RWPE1 (cell line): ENCODE data around the gene OR7G1.

ENCODE experiments used
- CTCF ChIA-PET: fragments of 350-600 bp; sonication (Branson Sonifier 250); formaldehyde crosslinking; extraction: SDS; loops from one replicate; lab custom pipeline; 2021; lab: Yijun Ruan, JAX
- POLR2A ChIA-PET: fragments of 400-600 bp; formaldehyde crosslinking; extraction: SDS; loops from one replicate; lab custom pipeline; 2020; ENCODE audit warnings: antibody characterized with exemption; ENCODE audit not compliant: low non-redundant PET; lab: Yijun Ruan, JAX
- DNase-seq: peaks from one replicate; pipeline ENCODE4 v3.0.0; 2012; ENCODE audit warnings: low spot score
- H3K27ac ChIP-seq: fragments of 450-650 bp; 2 replicates; pipeline ENCODE4 v1.5.1; 2017
- TF ChIP-seq, protein P1 (sequence below): fragments of 450-650 bp; conservative IDR thresholded peaks from 2 replicates; pipeline ENCODE4 v1.5.1; 2017; ENCODE audit warnings: low read depth, mild to moderate bottlenecking

OR7G1 gene

DNA sequence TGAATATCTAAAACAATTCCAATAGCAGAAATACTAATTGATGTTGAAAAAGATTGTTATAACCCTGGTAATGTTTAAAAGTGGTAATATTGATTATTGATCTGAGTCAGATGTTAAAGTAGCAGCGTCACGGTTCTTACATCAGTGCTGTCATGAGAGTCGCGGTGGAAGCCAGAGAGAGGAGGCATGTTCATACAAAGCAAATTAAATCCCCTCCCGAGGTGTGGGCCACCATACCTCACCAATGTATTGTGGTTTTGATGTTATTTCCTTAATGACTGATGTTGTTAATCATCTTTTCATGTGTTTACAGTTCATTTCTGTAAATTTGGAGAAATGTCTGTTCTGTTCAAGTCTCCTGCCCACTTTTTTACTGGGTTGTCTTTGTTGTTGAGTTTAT lies 35.8 kb upstream of the OR7G1 start:
- CTCF ChIA-PET, result interaction anchor here (0.8 kb wide), 1 partner anchor 10 kb away, joined by 3 read pairs; no protein-coding TSS in a partner anchor
- DNase-seq, result no peak
- H3K27ac ChIP-seq, result no peak overlapping the region
- TF ChIP-seq, protein P1, sequence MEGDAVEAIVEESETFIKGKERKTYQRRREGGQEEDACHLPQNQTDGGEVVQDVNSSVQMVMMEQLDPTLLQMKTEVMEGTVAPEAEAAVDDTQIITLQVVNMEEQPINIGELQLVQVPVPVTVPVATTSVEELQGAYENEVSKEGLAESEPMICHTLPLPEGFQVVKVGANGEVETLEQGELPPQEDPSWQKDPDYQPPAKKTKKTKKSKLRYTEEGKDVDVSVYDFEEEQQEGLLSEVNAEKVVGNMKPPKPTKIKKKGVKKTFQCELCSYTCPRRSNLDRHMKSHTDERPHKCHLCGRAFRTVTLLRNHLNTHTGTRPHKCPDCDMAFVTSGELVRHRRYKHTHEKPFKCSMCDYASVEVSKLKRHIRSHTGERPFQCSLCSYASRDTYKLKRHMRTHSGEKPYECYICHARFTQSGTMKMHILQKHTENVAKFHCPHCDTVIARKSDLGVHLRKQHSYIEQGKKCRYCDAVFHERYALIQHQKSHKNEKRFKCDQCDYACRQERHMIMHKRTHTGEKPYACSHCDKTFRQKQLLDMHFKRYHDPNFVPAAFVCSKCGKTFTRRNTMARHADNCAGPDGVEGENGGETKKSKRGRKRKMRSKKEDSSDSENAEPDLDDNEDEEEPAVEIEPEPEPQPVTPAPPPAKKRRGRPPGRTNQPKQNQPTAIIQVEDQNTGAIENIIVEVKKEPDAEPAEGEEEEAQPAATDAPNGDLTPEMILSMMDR, result no peak
- POLR2A ChIA-PET, result no interaction called here

DNA sequence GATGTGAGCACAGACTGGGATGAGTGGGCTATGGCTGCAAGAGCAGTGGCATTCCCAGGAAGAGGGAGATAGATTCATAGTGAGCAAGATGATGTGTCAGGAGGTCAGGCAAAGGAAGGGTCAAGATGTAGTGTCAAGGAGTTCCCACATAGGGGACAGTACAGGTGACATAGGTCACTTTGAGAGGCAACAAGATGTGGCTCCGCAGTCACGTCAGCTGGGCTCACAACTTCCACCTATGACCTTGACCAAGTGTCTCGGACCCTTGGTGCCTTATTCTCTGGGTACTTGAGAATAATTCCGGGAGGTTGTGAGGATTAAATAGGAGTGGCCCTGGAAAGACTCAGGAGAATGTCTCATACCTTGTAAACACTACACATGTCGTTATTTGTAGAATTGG lies 35.1 kb upstream of the OR7G1 start:
- POLR2A ChIA-PET, result no interaction called here
- DNase-seq, result no peak
- TF ChIP-seq, protein P1, result no peak
- CTCF ChIA-PET, result no interaction called here
- 0 out of 2 replicates have a peak overlapping the region, but pooled peaks have one; percentile 37 for H3K27ac ChIP-seq

DNA sequence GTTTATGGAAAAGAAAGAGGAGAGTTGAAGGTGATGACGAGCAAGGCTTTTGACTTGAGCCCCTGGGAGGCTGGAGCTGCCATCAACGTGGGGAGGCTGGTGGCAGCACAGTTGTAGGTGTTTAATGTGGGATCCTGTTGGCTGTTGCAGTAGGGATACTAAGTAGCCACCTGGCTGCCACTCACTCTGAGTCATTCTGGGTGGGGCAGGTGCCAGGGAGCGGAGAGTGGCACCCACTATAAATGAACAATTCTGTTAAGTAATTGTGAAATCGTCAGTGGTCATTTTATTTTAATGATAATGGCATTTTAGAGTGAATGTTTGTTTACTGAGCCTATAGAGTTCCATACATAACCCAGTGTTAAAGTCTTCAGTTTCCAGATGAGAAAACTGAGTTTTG lies 34.4 kb upstream of the OR7G1 start:
- H3K27ac ChIP-seq, result peak overlapping the region; percentile 37; the same call in 1 of the 2 replicates
- ChIA-PET CTCF (no interaction called here), POLR2A (no interaction called here)
- peak; percentile 47 for DNase-seq
- TF ChIP-seq, protein P1, result no peak

DNA sequence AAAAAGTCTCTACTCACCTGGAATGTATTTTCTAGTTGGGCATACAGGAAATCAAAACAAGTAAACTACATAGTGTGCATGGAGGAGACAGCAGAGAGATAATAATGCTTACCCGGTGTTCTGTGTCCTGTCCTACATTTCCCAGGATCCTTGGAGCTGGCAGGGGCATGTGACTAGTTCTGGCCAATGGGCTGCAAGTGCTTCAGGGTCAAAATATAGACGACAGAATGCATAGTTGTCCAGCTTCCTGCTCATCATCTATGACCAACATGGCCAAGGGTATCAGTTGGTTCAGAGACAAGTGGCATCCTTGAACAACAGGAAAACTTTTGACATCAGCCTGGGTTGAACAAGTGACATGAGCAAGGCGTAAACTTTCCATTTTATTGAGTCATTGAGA lies 33.1 kb upstream of the OR7G1 start:
- TF ChIP-seq, protein P1, result no peak
- POLR2A ChIA-PET, result no interaction called here
- DNase-seq, result no peak
- H3K27ac ChIP-seq, result no peak overlapping the region
- CTCF ChIA-PET, result no interaction called here

DNA sequence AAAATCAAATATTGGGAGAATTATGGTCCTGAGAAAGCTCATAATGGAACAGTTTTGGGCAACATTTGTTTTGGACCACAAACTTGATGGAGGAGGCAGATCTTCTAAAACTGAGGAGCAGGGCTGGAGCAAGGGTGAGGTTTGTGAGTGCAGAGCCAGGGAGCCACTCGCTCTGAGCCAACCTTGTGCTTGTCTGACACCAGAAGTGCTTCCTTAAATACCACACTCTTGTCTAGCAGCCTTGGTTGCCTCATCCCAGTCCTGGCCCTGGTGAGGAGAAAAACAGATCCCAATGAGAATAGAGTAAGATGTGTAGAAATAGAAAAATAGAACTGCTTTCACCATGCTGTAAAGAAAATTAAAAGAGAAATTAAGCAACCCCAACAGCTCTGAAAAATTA lies 31.3 kb upstream of the OR7G1 start:
- TF ChIP-seq, protein P1, result no peak
- ChIA-PET POLR2A (no interaction called here), CTCF (no interaction called here)
- DNase-seq, result no peak
- H3K27ac ChIP-seq, result no peak overlapping the region

DNA sequence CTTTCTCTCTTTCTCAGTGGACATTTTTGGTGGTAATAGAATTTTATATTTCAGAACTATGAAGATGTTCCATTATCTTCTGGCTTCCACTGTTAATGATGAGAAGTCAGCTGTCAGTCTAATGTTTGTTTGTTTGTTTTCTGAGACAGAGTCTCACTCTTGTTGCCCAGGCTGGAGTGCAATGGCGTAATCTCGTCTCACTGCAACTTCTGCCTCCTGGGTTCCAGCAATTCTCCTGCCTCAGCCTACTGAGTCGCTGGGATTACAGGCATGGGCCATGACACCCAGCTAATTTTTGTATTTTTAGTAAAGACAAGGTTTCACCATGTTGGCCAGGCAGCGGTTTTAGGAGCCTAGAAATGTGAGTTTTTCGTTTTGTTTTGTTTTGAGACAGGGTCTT lies 29.4 kb upstream of the OR7G1 start:
- POLR2A ChIA-PET, result no interaction called here
- CTCF ChIA-PET, result no interaction called here
- no peak for DNase-seq
- TF ChIP-seq, protein P1, result no peak
- no peak overlapping the region for H3K27ac ChIP-seq
